ACC112 (cell line): ENCODE results near the gene IL16.

Source experiments
- H2AFZ ChIP-seq: fragments of 200-600 bp; sonication (generic); one replicate; pipeline ENCODE4 v1.6.0; 2017; ENCODE audit warnings: antibody characterized with exemption, low read length; ENCODE audit not compliant: unreplicated experiment
- H3K27ac ChIP-seq: fragments of 200-600 bp; sonication (generic); 2 replicates; pipeline ENCODE4 v1.5.1; 2014; ENCODE audit warnings: low read depth, mild to moderate bottlenecking, antibody characterized with exemption, low read length, moderate library complexity
- H3K27me3 ChIP-seq: fragments of 200-600 bp; sonication (generic); 2 replicates; pipeline ENCODE4 v1.6.1; 2014; ENCODE audit warnings: mild to moderate bottlenecking, antibody characterized with exemption, low read length, moderate library complexity, mixed read lengths; ENCODE audit not compliant: insufficient read depth
- H3K36me3 ChIP-seq: fragments of 200-600 bp; sonication (generic); 2 replicates; pipeline ENCODE4 v1.6.1; 2016; ENCODE audit warnings: mild to moderate bottlenecking, antibody characterized with exemption, low read length, moderate library complexity, mixed read lengths; ENCODE audit not compliant: insufficient read depth
- H3K4me1 ChIP-seq: fragments of 200-600 bp; sonication (generic); one replicate; pipeline ENCODE4 v1.6.1; 2016; ENCODE audit warnings: low read length, mixed read lengths; ENCODE audit not compliant: insufficient read depth, unreplicated experiment, control insufficient read depth
- H3K4me3 ChIP-seq: fragments of 200-600 bp; sonication (generic); 2 replicates; pipeline ENCODE4 v1.5.1; 2014; ENCODE audit warnings: mild to moderate bottlenecking, low read depth, low read length
- H3K79me2 ChIP-seq: fragments of 200-600 bp; sonication (generic); one replicate; pipeline ENCODE4 v1.6.0; 2016; ENCODE audit warnings: low read length; ENCODE audit not compliant: control insufficient read depth, unreplicated experiment, insufficient read depth

Gene IL16

GRCh38 chr15:81349271-81349670 lies 152.6 kb downstream of the IL16 start:
- H3K79me2 ChIP-seq, result no peaks in the 10 kb centered on the region
- H3K4me3 ChIP-seq, result no peak overlapping the region
- peaks cover 24% of the 10 kb centered on the region for H3K27me3 ChIP-seq
- H2AFZ ChIP-seq, result no peak overlapping the region
- H3K27ac ChIP-seq, result no peak overlapping the region
- H3K4me1 ChIP-seq, result no peaks in the 10 kb centered on the region
- no peaks in the 10 kb centered on the region for H3K36me3 ChIP-seq

- H3K79me2 ChIP-seq, result no peaks in the 10 kb centered on the region
- peaks cover 17% of the 10 kb centered on the region; the same call in 1 of the 2 replicates for H3K27me3 ChIP-seq
- no peak overlapping the region for H3K4me3 ChIP-seq
- no peak overlapping the region for H3K27ac ChIP-seq
- H2AFZ ChIP-seq, result no peak overlapping the region
- H3K36me3 ChIP-seq, result no peaks in the 10 kb centered on the region
- H3K4me1 ChIP-seq, result no peaks in the 10 kb centered on the region
Measured at GRCh38 chr15:81351651-81352050, 155.0 kb downstream of the IL16 start.

DNA sequence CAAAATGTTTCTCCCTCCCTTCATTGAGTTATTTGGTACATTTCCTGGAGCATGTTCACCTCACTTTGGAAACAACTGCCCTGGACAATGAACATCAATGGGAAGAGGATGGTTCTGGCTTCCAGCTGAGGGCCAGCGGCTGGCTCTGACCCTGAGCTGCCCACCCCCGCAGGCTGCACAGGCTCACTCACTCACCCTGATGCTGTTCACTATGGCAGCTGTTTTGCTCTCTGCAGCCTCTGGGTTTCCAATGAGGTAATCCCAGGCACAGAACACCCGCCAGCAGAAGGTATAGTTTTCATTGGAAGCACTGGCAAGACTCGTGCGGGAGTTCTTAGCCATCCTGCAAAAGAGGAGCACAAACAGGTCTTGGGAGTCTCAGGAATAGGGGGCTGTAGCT lies 159.6 kb downstream of the IL16 start:
- H3K4me1 ChIP-seq, result no peaks in the 10 kb centered on the region
- no peak overlapping the region for H3K27ac ChIP-seq

GRCh38 chr15:81357180-81357686 lies 160.6 kb downstream of the IL16 start:
- Histone ChIP-seq H3K4me3 (no peak overlapping the region), H3K27me3 (peaks cover 43% of the 10 kb centered on the region), H3K27ac (no peak overlapping the region), H3K79me2 (no peaks in the 10 kb centered on the region), H3K36me3 (no peaks in the 10 kb centered on the region), H2AFZ (no peak overlapping the region), H3K4me1 (no peaks in the 10 kb centered on the region)

More for the DNA sequence above, 159.6 kb downstream of the IL16 start:
- H2AFZ ChIP-seq, result no peak overlapping the region
- no peak overlapping the region for H3K4me3 ChIP-seq
- no peaks in the 10 kb centered on the region for H3K79me2 ChIP-seq
- no peaks in the 10 kb centered on the region for H3K36me3 ChIP-seq
- peaks cover 38% of the 10 kb centered on the region for H3K27me3 ChIP-seq

DNA sequence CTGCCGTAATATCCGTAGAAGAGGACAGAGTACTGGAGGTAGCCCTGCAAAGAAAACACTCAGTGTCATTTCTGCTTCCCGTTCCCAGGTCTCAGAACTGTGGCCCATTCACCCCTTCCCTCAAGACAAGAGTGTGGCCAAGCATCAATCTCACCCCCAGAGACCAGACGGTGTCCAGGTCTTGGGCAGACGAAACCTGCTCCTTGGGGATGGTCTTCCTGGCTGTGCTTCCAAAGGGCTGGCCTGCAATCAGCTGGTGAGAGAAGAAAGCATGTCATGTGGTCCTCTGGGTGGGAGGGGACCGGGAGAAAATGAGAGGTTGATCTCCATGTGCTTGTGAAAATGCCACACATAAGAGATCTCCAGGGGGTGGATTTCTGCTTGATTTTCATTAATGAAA lies 161.6 kb downstream of the IL16 start:
- H3K36me3 ChIP-seq, result no peaks in the 10 kb centered on the region
- H3K4me3 ChIP-seq, result no peak overlapping the region
- H3K27ac ChIP-seq, result no peak overlapping the region
- no peaks in the 10 kb centered on the region for H3K4me1 ChIP-seq
- no peak overlapping the region for H2AFZ ChIP-seq
- peaks cover 43% of the 10 kb centered on the region for H3K27me3 ChIP-seq
- H3K79me2 ChIP-seq, result no peaks in the 10 kb centered on the region

- Histone ChIP-seq H3K36me3 (no peaks in the 10 kb centered on the region), H3K27ac (no peak overlapping the region), H2AFZ (no peak overlapping the region), H3K27me3 (peaks cover 43% of the 10 kb centered on the region), H3K4me3 (no peak overlapping the region), H3K4me1 (no peaks in the 10 kb centered on the region), H3K79me2 (no peaks in the 10 kb centered on the region)
Measured at GRCh38 chr15:81360491-81360890, 163.8 kb downstream of the IL16 start.

- Histone ChIP-seq H3K27ac (no peak overlapping the region), H3K4me3 (no peak overlapping the region)
Measured at GRCh38 chr15:81361891-81362290, 165.2 kb downstream of the IL16 start.

GRCh38 chr15:81362790-81363189 lies 166.1 kb downstream of the IL16 start:
- Histone ChIP-seq H3K4me1 (no peaks in the 10 kb centered on the region), H2AFZ (no peak overlapping the region), H3K27me3 (peaks cover 32% of the 10 kb centered on the region), H3K27ac (no peak overlapping the region), H3K79me2 (no peaks in the 10 kb centered on the region), H3K4me3 (no peak overlapping the region), H3K36me3 (no peaks in the 10 kb centered on the region)

More at GRCh38 chr15:81361891-81362290, 165.2 kb downstream of the IL16 start:
- Histone ChIP-seq H3K36me3 (no peaks in the 10 kb centered on the region), H3K4me1 (no peaks in the 10 kb centered on the region), H3K27me3 (peaks cover 40% of the 10 kb centered on the region), H3K79me2 (no peaks in the 10 kb centered on the region), H2AFZ (no peak overlapping the region)

GRCh38 chr15:81363276-81363675 lies 166.6 kb downstream of the IL16 start:
- no peak overlapping the region for H3K27ac ChIP-seq
- no peak overlapping the region for H3K4me3 ChIP-seq
- no peaks in the 10 kb centered on the region for H3K36me3 ChIP-seq
- no peaks in the 10 kb centered on the region for H3K4me1 ChIP-seq
- H2AFZ ChIP-seq, result no peak overlapping the region
- H3K27me3 ChIP-seq, result peaks cover 27% of the 10 kb centered on the region
- H3K79me2 ChIP-seq, result no peaks in the 10 kb centered on the region
